GM21367 (cell line): Measurements from ENCODE around the gene FOXP1.
"Not testable (repeated sequence)": the region's sequence is repeated elsewhere in the genome, so short reads cannot be mapped to it uniquely, and the experiment has no call there.

ENCODE experiments used
- ATAC-seq: cut with Tn5 transposase; IDR thresholded peaks from one replicate; pipeline ENCODE4 v1.9.1; 2021; ENCODE audit not compliant: unreplicated experiment

The FOXP1 gene

GRCh38 chr3:71351403-71352149 lies 232.0 kb downstream of the FOXP1 start:
- ATAC-seq: no peak

GRCh38 chr3:71350998-71351397 lies 232.5 kb downstream of the FOXP1 start:
- ATAC-seq: no peak

GRCh38 chr3:71348831-71349230 lies 234.7 kb downstream of the FOXP1 start:
- no peak for ATAC-seq

GRCh38 chr3:71348001-71348632 lies 235.4 kb downstream of the FOXP1 start:
- no peak for ATAC-seq

GRCh38 chr3:71346061-71346460 lies 237.5 kb downstream of the FOXP1 start:
- ATAC-seq: no peak

GRCh38 chr3:71345429-71346040 lies 238.0 kb downstream of the FOXP1 start:
- ATAC-seq: no peak

GRCh38 chr3:71341721-71342120 lies 241.8 kb downstream of the FOXP1 start:
- no peak for ATAC-seq

GRCh38 chr3:71339049-71339448 lies 244.5 kb downstream of the FOXP1 start:
- no peak for ATAC-seq

GRCh38 chr3:71332813-71333212 lies 250.7 kb downstream of the FOXP1 start:
- ATAC-seq: no peak

- no peak for ATAC-seq
These were observed 252.6 kb downstream of the FOXP1 start for GRCh38 chr3:71330909-71331308.

GRCh38 chr3:71330505-71330904 lies 253.0 kb downstream of the FOXP1 start:
- ATAC-seq: no peak

- no peak for ATAC-seq
These were observed 253.7 kb downstream of the FOXP1 start for GRCh38 chr3:71329817-71330216.

- no peak for ATAC-seq
These were observed 254.6 kb downstream of the FOXP1 start for GRCh38 chr3:71328926-71329325.

- ATAC-seq: no peak
These were observed 255.6 kb downstream of the FOXP1 start for GRCh38 chr3:71327936-71328335.

GRCh38 chr3:71325715-71326114 lies 257.8 kb downstream of the FOXP1 start:
- ATAC-seq: no peak

- ATAC-seq: not testable (repeated sequence)
These were observed 259.3 kb downstream of the FOXP1 start for GRCh38 chr3:71324224-71324623.

GRCh38 chr3:71323558-71323957 lies 260.0 kb downstream of the FOXP1 start:
- ATAC-seq: no peak

GRCh38 chr3:71322154-71322553 lies 261.4 kb downstream of the FOXP1 start:
- ATAC-seq: no peak

GRCh38 chr3:71319771-71320170 lies 263.8 kb downstream of the FOXP1 start:
- no peak for ATAC-seq

GRCh38 chr3:71318458-71318827 lies 265.1 kb downstream of the FOXP1 start:
- ATAC-seq: no peak

GRCh38 chr3:71317749-71318457 lies 265.6 kb downstream of the FOXP1 start:
- no peak for ATAC-seq

- no peak for ATAC-seq
These were observed 266.4 kb downstream of the FOXP1 start for GRCh38 chr3:71317140-71317539.
